ENCODE data around the gene NEGR1. TPM values are rescaled to one million over a fixed set of nuclear protein-coding genes. Genes with fewer than 3 reads are reported as not detected.

NEGR1 gene
- total and polyA plus RNA-seq, 8 donors = 1.2 to 35.4 (median 7.7) TPM

- no peak for DNase-seq
- peaks cover 0 to 12% (median 2%) of the 10 kb centered on the region in 4 donors for H3K4me1 ChIP-seq
- no peaks in the 10 kb centered on the region for H3K27me3 ChIP-seq
- H3K4me3 ChIP-seq = no peak overlapping the region
- H3K27ac ChIP-seq = no peak overlapping the region
- H3K36me3 ChIP-seq = no peaks in the 10 kb centered on the region
- TF ChIP-seq POLR2A (IDR thresholded peaks at IDR 0.05) (no peak), EP300 (IDR thresholded peaks at IDR 0.05) (no peak)
- intact Hi-C loops (cut with DNase I; ENCODE audit: low total_unique reads) = no loop called here
- 78 to 87% (median 86%) methylated on average over 1 of the region's 1 CpG for WGBS, 5 donors
- H3K9me3 ChIP-seq = no peaks in the 10 kb centered on the region
Observed at GRCh38 chr1:71350330-71350729, 932.0 kb downstream of the NEGR1 start.

Small RNA genes lying within 50 kb of the gene (small RNA-seq; reads per million reads assigned to genes)
- gene AL358453.1 (0 reads per million in 4 donors), gene AL359821.1 (0 reads per million in 4 donors)

Measured in stomach (tissue), 9 donors.